HT-29 (cell line): ENCODE measurements around the gene EGFR. TPM values are rescaled to one million over a fixed set of nuclear protein-coding genes. Genes with fewer than 3 reads are reported as not detected.

Experiments
- DNase-seq: peaks from one replicate; pipeline ENCODE4 v3.0.0-alpha.2; 2015; ENCODE audit warnings: low spot score
- total RNA-seq: library from RNA; depleted of rRNA; stranded (reverse); fragments of >200 nt; shearing (Covaris generic); gene quantifications from 2 replicates; pipeline ENCODE4 v1.2.3, GENCODE V29; 2014

The EGFR gene
- total RNA-seq, 1 experiment from 2014 or later, result 28.1 TPM

DNA sequence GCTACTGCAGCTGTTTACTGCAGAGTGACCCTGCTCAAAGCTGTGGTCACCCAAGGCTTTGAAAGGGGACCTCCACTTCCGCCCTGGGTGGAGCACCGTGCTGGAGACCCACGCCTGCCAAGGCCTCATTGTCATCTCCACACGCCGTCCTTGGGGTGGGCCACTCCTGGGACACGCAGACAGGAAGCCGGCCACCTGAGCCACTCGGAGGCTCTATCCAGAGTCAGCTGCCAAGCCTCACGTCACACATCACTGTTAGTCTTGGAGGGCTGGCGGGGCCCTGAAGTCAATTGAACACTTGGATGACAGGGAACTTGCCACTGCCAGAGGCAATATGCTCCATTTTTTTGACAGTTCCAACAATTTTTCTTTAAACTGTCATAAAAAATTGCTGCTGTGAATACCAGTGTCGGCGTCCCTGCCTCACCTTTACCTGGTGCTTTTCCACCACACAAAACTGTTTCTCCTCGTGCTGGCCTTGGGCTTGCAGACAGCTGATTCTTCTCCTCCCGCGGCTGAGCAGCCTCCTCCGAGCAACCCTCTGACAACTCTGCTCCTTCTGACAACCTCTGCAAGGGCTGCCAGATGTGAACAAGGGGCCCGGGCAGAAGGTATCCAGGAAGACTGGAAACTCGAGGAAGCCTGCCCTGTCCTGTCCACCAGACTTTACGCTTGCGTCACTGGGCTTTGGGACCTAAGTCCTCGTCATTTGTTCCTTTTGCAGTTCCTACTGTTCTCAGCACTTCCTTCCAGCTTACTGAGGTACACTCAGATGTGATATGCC, 81.9 kb downstream of the EGFR start:
- DNase-seq, result no peak

DNA sequence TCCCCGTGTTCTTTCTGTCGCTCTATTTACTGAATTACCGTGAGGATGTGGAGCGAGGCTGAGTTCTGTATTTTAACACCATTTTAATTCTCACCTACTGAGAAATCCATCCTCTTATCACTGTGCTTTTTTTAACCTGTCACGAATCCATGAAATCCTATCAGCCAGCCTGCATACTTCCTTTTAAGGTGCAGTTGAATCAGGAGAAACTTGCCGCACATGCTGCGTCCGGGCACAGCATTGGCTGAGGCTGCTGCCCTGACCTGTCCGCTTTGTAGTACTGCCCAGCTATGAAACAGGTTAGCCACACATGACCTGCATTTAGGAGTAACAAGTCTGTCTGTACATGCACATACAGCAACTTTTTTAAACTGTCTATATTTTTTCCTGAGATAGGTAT, 82.5 kb downstream of the EGFR start:
- DNase-seq, result no peak

DNA sequence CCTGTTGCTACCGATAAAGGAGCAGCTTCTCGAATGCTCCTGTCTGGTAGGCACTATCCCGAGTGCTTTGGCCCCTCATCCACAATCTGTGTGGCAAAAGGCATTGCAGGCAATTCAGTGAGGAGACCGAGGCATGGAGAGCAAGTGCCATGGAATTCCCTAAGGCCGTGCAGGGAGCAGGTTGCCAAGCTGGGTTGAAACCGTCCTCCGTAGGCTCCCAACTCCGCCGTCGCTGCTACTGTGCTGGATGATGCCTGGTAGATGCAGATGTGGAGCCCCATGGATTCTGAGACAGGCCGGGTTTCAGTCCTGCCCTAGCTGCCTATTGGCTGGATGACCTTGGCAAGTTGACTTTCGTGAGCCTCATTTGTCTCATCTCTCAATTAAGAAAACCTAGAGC, 85.3 kb downstream of the EGFR start:
- DNase-seq, result no peak

DNA sequence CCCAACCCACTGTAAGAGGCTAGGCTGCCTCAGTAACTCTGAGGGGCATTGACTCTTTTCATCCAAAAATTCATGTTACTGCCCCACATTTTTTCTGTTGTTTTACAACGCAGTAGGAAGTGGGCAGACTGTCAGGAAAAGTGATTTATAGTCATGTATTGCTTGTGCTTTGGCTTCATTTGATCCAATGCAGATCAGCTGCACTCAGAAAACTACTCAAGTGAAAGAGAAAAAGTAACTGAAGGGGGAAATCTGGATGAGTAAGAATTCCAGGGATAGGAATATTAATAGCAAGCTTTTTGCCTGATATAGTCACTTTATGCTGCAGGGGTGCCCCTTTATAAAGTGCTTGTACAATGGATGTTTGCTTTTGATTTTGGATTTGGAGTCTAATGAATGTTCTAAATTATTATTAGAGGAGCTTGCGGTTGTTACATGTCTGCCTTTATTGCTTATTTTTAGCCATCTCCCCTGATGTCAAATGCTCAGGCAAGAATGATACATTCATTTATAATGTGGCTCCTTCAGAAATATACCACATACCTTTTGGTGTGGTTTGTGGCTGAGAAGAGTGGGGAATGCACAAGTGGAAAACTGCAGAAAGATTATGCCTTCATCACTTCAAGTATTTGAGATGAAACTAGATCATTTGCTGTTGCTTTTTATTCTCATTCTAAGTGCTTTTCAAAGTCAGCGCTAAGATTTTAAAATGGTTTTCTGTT, 86.1 kb downstream of the EGFR start:
- DNase-seq, result no peak

DNA sequence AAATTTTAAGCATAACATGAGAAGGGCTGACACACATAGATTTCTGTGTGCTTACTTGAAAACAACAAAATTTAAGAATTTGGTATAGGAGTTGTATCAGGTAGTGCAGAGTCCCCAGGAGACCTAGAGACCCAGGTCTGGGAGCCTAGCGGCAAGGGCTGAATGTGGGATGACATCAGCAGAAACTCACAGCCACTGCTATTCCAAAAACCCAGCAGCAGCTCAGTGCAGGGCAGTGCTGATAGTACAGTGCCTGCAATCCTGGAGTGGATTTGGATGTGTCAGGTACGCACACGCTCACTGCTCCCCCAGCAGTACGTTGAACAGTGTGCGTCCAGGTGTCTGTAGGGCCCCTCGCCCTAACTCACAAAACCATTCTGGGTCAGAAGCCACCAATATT, 87.1 kb downstream of the EGFR start:
- DNase-seq, result no peak

DNA sequence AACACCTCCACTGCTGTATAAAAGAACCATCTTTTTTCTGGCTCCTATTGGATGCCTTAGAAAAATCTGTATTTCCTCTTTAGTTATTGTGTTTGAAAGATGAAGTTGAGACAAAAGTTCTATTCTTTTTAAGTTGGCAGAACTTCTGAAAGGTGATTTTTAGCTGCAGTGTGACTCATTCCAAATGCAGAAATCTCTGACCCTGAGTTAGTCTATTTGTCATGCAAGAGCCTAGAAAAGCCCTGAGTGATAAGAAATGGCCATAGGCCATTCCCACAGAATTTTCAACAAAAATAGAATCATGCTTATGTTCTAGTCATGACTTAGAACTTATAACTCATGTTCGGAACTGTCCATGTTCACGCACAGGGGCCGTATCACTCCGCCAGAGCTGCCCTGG, 89.1 kb downstream of the EGFR start:
- no peak for DNase-seq

DNA sequence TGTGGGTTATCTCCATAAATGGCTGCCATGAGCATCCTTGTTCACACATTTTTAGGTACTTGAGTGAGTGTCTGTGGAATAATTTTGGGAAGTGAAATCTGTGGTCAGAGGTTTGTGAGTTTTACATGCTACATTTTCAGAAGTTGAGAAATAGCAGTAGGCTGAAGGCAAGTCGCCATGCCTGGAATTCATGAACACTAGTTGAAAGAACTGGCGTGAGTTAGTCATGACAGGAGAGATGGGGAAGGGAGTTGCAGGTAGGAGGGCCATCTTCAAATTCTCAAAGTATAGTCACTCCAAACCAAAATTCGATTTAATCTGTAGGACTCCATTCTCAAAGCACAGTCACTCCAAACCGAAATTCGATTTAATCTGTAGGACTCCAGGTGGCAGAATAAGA, 89.6 kb downstream of the EGFR start:
- no peak for DNase-seq

DNA sequence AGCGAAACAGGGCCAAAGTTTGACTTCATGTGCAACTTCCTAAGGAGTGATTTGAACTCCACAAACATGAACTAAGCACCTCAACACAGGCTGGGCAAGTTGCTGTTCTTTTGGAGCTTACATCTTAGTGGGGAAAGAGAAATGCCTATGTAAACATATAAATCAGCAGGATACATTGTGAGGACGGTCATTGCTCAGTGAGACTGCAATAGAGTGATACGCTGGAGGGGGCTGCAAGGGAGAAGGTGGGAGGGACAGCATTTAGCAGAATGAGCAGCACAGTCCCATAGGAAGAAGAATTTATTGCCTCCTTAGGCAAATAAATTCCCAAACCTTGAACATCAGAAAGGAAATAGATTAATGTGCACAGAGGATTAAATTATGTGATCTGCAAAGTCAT, 90.0 kb downstream of the EGFR start:
- no peak for DNase-seq

DNA sequence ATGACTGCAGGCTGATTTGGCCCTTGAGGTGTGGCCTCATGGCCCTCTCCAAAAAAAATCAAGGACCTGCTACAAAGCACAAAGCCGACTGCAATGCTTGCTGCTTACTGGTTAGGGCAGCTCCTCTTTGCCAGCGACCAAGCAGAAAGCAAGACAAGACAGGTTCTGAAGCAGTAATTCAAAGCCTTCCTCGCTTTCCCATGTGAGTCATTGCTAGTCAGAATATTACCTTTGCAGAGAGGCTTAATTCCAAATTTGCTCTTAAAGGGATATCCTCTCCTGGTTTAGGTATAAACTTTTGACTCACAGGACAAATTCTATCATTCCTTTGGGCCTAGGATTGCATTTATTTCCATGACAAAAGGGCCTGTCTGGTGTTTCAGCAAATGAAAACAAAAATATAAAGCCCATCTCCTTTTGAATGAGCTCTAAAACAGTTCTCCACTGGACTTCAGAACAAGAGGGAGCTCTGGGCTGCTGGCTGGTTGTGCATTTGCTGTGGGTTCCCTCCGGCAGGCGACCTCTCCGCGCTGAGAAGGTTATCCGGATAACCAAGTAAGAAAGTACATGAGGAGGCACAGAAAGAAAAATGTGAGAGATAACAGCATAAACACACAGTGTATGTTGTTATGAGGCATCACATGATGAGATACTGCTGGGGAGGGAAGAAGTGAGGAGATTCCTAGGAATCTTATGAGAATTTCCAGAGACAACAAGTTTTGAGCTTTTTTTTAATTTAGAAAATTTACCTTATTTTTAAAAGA, 90.8 kb downstream of the EGFR start:
- DNase-seq, result no peak

DNA sequence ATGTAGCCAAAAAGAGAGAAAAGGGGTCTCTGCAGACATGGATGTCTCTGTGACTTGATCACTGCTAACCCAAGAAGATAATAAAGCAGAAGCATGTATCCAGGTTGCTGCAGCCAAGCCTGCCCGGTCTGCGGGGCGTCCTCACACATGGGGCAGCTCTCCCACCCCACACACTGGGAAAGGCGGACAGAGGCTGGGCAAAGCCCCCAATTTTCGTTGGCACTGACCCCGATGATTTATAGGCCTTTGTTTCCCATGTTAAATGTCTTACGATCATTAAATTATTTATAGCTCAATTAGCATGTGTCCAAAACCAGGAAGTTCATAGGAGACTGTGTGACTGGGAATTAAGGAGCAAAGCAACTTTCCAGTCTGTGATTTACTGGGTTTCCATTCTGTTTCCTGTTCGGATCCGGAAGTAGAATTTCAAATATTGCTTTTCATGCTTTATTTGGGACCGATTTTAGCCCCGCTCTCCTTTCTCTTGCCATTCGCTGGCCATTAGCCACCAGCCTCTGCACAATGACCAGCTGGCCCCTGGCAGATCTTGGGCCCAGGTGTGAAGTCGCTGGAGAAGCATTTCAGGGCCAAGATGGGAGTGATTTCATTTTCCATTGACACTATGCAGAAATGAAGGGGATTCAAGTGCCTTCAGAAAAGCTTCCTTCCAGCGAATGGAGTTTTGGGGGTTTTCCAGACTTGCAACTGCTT, 91.6 kb downstream of the EGFR start:
- no peak for DNase-seq

DNA sequence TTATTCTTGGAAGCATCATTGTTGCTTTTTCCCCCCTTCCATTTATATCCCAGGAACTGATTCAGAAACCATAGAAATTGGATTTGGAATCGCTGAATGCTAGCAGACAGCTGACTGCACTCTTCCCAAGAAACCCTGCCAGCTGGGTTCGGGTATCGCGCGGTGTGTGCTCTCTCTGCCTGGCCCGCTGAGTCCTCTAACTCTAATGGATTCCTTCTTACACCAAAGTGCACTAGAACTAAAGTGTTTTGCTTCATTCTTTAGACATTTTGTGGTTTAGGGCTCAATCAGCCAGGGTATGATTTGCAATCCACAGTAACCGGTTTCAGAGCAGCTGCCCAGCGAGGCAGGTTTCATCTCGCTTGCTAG, 92.2 kb downstream of the EGFR start:
- no peak for DNase-seq

DNA sequence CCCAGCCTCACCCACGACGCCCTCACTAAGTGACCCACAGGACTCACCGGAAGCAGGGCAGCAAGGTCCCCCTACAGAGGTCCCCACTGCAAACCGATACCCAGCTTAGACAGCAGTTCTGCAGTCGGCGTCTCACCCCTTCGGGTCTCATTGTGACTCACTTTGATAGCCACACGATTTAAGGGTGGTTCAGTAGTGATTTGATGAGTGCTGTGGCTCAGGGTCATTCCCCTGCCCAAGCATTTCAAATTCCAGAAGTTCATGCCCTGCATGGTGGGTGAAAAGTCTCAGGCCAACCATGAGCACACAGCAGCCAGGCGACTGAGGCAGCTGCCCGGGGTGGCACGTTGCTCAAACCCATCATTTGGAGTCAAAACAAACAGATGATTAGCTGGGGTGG, 93.2 kb downstream of the EGFR start:
- no peak for DNase-seq

DNA sequence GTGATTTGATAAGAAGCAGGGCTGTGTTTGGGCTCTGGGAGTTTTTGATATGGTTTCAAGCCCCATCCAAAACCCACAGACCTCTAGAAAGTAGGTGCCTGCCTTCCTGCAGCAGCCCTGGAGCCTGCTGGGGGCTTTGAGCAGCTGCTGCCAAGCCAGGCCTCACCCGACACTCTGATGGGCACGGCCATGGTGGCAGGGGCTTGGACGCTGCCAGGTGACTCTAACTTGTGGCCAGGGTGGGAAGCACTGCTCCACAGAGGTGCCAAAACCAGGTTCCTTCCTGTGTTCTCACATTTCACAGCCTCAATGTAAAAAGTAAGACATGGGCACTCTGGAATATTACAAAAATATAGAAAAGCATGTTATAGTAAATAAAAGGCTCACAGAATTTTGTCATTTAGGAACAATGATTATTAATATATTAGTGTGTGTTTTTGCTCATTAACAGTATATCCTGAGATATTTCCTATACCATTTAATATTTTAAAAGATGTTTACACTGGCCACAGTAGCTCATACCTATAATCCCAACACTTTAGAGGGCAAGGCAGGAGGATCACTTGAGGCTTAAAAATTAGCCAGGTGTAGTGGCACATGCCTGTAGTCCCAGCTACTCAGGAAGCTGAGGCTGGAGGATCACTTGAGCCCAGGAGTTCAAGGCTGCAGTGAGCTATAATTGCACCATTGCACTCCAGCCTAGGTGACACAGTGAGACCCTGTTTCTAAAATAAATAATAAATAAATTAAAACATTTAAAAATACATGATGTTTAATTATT, 95.1 kb downstream of the EGFR start:
- no peak for DNase-seq

DNA sequence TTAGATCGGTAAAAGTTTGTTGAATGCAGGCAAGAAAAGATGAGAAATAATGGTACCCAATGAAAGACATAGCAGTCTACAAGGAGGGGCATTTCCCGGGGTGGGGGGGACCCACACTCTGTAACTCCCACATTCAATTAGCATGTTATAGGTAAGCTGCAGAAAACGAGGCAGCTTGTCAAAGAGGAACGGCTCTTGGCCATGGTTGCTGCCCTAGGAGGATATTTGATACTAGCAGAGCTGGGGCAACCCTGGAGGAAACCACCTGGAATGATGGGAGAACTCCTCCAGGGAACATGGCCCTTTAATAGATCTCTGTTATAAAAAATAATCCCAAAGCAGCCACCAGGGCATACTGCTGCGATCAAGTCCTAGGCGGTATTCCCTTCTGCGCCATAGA, 98.5 kb downstream of the EGFR start:
- no peak for DNase-seq

DNA sequence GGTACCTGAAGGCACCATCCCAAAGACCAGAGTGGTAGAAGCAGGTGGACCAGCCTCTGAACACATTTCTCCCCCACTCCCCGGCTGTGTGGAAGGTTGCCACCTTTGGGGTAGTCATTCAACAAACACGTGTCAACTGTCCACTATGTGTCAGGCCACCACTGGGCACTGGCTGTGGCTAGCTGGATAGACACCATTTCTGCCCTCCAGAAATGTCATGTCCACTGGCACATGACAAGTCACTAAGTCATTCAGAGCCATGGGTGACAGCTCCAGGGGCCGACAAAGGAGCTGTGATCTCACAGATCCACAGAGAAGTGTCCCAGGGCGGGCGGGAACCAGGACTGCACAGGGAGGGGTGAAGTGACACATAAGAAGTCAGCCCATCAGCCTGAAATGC, 99.6 kb downstream of the EGFR start:
- DNase-seq, result no peak

DNA sequence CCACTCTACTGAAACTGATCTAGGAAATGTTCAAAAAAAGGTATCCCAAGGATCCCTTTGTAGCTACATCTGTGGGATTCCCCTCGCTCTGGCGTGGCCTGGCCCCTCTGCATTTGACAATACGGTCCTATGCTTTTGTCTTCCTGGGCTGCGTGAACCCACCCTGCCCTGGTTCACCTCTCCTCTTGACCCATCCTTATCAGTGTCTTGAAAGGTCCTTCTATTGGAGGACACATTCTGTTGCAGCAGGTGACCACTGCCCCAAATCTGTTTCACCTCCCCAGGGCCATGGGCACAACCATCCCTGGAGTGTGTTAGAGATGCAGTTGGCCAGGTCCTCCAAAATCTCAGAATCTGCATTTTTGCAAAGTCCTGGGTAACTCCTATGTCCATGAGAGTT, 100.8 kb downstream of the EGFR start:
- DNase-seq, result no peak

DNA sequence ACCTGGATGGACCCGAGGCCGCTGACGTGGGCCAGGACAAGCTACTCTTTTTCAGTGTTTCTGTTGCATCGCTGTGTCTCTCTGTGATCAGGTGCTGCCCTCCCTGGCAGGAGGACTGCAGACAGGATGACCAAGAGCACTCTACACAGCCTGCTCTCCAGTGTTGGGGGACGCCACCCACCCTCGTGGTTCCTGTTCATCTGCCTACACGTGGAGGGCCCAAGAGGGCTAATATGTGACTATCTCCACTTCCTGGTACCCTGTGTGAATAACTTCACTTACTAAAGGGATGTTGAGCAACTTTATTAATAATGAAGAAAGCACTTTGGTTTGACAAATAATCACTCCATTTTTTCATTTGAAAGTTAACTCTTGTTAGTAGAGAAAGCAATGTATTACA, 101.3 kb downstream of the EGFR start:
- DNase-seq, result no peak

DNA sequence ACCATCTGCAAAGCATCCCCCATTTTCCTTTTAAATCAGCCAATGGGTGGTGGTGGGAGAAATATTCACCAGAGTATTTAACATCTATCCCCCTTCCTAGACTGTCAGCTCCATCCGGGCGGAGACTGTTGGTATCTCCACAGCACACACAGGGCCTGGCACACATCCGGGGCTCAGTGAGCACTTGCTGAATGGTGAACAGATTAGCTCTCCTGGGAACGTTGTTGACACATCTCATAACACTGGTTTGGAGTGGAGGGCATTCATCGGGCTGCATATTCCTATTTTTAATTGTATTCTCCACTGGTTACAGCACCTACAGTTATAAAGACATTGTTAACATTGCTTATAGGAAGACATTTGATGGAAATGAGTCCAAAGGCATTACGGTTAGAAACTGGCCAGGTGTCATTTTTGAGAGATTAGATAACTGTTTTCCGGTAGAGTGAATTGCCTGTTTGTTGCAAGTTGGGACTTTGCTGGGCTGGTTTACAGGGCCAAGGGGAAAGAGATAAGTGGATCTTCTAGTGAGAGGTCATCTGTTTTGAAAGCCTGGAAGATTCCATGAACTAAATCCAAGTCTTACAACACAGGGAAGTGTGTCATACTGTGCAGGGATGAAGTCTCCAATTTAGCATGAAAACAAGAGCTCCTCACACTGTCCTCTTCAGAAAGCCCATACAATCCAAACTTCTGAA, 101.8 kb downstream of the EGFR start:
- peak; percentile 61 for DNase-seq

DNA sequence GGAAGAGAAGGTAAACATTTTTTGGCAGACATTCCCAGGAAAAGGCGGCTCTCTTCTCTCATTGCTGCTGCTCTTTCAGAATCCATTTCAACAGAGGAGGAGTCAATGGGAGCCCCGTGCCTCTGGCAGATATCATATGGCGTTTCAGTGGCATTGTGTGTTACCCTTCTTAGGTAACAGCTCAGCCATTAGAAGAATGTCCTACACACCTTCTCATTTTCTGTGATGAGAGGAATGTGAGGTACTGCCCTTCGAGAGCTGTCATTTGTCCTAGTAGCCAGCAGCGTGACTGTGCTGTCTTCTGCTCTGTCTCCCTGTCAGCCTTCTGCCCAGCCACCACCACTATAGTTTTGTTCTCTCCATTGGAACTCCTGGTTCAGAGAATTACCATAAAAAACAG, 102.4 kb downstream of the EGFR start:
- DNase-seq, result no peak

DNA sequence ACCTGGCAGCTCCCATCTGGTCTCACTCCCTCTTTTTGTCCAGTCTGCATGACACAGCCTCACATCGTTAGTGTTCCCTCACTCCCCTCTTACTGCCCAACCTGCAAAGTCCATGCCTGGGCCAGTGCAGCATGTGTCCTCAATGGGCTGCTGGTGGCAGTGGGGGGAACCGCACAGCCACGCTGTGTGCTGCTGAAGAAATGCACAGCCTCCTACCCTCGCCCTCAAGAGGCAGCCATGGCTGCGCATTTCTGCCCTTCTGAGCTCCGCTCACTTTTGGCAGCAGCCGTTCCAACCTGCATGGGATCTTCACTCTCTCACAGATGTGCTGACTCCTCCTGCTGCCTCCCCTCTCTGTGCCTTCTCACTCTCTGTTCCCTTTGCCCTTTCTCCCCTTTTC, 103.4 kb downstream of the EGFR start:
- no peak for DNase-seq
